PC-3 (cell line): ENCODE results near the gene IGF2BP2. TPM values are rescaled to one million over a fixed set of nuclear protein-coding genes. Genes with fewer than 3 reads are reported as not detected.

ENCODE experiments used
- microRNA-seq: library from miRNA; unstranded; fragments of <30 nt; microRNA quantifications from one replicate; pipeline ENCODE4 v1.1.0, GENCODE V29; 2020; ENCODE audit not compliant: unreplicated experiment
- total RNA-seq: library from RNA; depleted of rRNA; stranded (reverse); fragments of >200 nt; gene quantifications from 2 replicates; pipeline ENCODE4 v1.2.3, GENCODE V29; 2014; rRNA removed

IGF2BP2 gene
- total RNA-seq, 1 experiment from 2014 or later = 81.2 TPM

Small RNA genes lying within 50 kb of the gene (microRNA-seq; reads per million reads assigned to microRNA genes)
- gene MIR548AQ = not detected

Other genes with a start within 250 kb of the IGF2BP2 start
- gene SENP2, start 238.7 kb downstream of the IGF2BP2 start, total RNA-seq = 44.3 and 46.4 TPM in 2 replicates
- 279 and 287 TPM in 2 replicates for gene TRA2B, start 113.0 kb upstream of the IGF2BP2 start, total RNA-seq